Adipose tissue (tissue), 3 donors: ENCODE measurements around the gene TRPM2. TPM values are rescaled to one million over a fixed set of nuclear protein-coding genes. Genes with fewer than 3 reads are reported as not detected.
"Not testable (repeated sequence)": the region's sequence is repeated elsewhere in the genome, so short reads cannot be mapped to it uniquely, and the experiment has no call there.

Source experiments
- H3K27ac ChIP-seq: one replicate; pipeline ENCODE4 v1.5.1; 2013; ENCODE audit warnings: low read depth, low read length
- WGBS, 3 donors: extraction: QIAGEN DNeasy Blood & Tissue Kit; methylation state at CpG; one replicate each; pipeline ENCODE4 v1.1.7; 2013; 5-methylcytosine and 5-hydroxymethylcytosine counted together
- polyA plus RNA-seq, 3 donors: library from polyadenylated mRNA; stranded (reverse); fragments of 200-250 nt; gene quantifications; one replicate each; pipeline ENCODE4 v1.2.3, GENCODE V29; 2013
- donor health status: healthy with polysubstance abuse.
- donor health status: Bipolar disorder and iron deficiency.
- donor health status: healthy.

TRPM2 gene
- polyA plus RNA-seq, 3 donors: 0.72 to 4.2 (median 1.9) TPM

DNA sequence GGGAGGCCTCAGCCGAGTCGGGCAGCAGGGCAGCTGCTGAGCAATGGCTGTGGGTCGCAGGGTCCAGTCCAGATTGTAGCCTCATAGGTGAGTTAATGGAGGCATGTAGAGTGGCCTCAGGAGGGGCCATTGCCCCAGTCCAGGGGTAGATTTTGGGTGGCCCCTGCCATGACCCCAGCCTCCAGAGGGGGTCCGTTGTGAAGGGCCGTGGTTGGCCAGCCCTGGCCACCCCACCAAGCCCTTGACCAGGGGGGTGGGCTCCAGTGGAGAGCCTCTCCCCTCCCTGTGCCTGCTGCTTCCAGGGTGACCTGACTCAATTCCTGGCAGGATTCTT is 26.1 kb downstream of the TRPM2 start:
- WGBS, 3 donors: 68 to 91% (median 73%) methylated on average over 4 to 5 of the region's 5 CpGs

DNA sequence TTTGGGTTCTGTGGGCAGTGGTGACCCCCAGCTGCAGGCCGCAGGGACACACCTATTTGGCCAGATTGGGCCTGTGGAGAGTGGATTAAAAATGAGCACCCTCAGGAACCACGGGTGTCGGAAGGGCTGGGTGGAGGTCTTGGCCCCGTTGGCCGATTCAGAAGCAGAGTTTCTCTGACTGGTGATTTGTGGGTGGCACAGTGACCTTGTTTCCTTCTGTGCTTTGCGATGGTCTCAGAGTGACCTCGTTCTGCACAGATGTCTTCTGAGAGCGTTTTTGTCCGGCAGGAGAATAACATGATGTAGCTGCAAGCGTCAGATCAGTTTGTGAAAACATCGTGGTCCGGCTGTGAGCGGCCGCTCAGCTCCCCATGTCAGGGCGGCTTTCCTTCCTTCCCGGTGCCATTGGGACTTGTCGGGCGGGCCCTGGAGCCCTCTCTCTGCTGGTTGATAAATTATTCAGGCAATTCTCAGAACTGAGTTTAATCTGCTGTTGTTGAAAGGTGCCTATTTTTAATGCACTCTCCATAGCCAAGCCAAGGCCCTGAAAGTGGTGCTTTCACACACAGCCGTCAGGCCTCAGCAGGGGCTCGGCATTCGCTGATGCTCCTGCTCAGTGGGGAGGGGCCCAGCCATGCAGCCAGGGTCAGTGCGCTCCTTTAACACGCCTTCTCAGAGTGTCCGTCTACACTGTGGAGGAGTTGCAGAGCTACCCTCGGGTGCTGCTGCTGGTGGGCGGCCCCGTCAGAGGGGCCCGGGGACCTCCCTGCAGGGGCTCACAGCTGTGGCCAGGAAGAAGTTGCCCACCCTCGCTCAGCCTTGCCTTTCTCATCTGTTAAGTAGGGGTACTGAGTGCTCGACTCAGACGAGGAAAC is 26.8 kb downstream of the TRPM2 start:
- WGBS, 3 donors: 53 to 62% (median 58%) methylated on average over 31 of the region's 31 CpGs
- H3K27ac ChIP-seq: no peak overlapping the region

More for the DNA sequence above, 26.1 kb downstream of the TRPM2 start:
- no peak overlapping the region for H3K27ac ChIP-seq

DNA sequence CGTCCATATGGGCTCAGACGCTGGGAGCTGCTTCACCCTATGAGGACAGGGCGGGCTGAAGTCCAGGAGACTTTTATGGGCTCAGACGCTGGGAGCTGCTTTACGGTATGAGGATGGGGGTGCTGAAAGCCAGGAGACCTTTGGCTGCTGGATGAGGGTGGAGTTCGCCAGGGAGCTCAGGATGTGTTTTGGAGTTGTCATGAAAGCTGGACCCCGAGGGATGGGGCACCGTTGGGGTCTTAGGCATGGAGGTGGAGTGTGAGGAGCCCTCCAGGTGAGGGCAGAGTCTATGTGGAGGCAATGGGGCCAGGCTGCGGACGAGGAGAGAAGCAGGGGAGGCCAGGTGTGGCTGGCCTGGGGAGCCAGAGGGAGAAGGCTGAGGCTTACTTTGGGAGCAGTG is 27.5 kb downstream of the TRPM2 start:
- no peak overlapping the region for H3K27ac ChIP-seq
- WGBS, 3 donors: 71 to 76% (median 73%) methylated on average over 10 of the region's 10 CpGs

DNA sequence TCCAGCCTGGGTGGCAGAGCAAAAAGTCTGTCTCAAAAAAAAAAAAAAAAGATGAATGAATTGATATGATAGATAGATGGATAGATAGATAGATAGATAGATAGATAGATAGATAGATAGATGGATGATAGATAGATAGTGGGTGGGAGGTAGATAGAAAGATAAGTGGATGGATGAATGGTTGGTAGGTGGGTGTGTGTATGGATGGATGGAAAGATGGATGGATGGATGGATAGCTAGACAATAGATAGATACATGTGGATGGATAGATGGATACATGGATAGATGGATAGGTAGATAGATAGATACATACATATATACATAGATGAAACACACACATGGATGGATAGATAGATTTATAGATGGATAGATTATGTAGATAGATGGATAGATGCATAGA is 28.5 kb downstream of the TRPM2 start:
- no peak overlapping the region for H3K27ac ChIP-seq

DNA sequence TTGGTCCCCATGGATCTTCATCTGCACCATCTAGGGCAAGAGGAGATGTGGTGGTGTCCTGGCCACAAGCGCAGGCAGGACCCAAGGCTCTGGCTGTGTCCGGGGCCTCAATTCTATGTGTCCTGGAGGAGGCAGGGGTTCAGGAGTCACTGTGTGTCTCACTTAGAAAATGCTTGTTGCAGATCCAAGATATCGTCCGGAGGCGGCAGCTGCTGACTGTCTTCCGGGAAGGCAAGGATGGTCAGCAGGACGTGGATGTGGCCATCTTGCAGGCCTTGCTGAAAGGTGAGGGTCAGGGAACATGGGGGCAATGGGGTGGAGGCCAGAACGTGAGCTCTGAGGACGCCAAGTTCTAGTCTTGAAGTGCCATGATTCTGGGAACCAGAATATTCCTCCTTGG is 29.1 kb downstream of the TRPM2 start:
- WGBS, 3 donors: 85 to 89% (median 87%) methylated on average over 9 of the region's 9 CpGs

DNA sequence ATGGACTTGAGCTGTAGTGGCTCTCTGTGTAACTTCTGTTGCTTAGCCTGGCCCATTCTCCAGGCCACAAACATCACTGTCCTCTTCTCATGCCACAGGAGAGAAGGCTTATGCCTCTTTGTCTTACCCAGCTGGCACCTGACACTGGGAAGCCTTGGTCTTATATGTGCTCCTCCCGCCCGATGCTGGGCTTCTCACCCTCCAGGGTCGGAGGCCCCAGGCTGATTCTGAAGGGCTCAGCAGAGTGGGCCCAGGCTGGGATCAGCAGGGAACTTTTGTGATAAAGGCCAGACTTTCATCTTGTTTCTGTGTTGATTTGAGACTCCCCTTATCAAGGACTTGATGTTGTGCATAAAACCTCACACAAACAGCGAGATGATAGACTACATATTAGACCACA is 29.8 kb downstream of the TRPM2 start:
- no peak overlapping the region for H3K27ac ChIP-seq
- 77 to 88% (median 85%) methylated on average over 4 of the region's 4 CpGs for WGBS, 3 donors

More for the DNA sequence above, 29.1 kb downstream of the TRPM2 start:
- H3K27ac ChIP-seq: no peak overlapping the region

DNA sequence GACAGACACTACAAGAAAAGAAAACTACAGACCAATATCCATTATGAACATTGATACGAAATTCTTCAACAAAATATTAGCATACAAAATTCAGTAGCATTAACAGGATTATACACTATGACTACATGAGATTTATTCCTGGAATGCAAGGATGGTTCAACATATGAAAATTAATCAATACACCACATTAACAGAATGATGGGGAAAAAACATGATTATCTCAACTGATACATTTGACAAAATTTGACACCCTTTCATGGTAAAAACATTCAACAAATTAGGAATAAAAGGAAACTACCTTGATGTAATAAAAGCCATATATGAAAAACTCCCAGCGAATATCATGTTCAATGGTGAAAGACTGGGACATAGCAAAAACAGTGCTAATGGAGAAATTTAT is 31.5 kb downstream of the TRPM2 start:
- H3K27ac ChIP-seq: no peak overlapping the region
- 65 to 79% (median 72%) methylated on average over 2 of the region's 2 CpGs for WGBS, 3 donors

DNA sequence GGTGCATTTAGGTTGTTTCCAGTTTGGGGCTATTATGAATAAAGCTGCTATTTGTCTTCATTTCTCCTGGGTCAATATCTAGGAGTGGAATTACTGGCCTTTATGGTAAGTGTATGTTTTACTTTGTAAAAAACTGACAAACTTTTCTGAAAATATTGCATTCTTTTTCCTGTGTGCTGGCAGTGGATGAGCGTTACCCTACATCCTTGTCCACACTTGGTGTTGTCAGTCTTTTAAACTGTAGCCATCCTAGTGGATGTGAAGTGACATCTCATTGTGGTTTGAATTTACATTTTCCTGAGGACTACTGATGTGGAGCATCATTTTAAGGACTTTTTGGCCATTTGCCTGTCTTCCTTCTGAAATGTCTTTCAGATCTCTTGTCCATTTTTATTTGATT is 35.9 kb downstream of the TRPM2 start:
- H3K27ac ChIP-seq: no peak overlapping the region
- 84 to 93% (median 90%) methylated on average over 1 of the region's 1 CpG for WGBS, 3 donors

DNA sequence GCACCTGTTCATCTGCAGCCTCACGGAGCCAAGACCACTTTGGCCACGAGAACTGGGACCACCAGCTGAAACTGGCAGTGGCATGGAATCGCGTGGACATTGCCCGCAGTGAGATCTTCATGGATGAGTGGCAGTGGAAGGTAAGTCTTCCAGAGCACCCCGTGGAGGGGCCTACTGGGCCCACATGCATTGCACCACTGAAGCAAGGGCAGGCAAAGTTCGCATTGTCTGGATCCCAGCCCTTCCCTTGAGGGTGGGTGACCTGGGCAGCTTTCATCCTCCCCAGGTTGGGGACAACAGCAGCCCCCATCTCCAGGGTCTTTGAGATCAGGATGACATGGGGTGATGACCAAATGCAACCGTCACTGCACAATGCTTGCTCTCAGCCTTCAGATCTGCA is 37.5 kb downstream of the TRPM2 start:
- 83 to 94% (median 91%) methylated on average over 8 of the region's 8 CpGs for WGBS, 3 donors

DNA sequence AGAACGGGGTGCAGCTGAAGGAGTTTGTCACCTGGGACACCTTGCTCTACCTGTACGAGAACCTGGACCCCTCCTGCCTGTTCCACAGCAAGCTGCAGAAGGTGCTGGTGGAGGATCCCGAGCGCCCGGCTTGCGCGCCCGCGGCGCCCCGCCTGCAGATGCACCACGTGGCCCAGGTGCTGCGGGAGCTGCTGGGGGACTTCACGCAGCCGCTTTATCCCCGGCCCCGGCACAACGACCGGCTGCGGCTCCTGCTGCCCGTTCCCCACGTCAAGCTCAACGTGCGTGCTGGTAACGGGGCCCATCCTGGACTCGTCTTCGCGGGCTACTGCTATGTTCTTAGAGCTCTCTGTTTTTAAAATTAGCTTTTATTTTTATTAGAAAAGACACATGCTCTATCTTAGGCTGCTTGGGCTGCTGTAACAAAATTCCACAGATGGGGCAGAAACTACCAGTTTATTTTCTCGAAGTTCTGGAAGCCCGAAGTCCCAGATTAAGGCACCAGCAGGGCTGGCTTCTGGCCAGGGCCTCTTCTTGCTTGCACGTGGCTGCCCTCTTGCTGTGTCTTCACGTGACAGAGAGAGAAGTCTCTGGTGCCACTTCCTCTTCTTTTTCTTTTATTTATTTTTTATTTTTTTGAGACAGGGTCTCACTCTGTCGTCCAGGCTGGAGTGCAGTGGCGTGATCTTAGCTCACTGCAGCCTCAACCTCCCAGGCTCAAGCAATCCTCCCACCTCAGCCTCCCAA is 38.1 kb downstream of the TRPM2 start:
- H3K27ac ChIP-seq: no peak overlapping the region
- WGBS, 3 donors: 46 to 56% (median 53%) methylated on average over 34 of the region's 34 CpGs

More for the DNA sequence above, 37.5 kb downstream of the TRPM2 start:
- no peak overlapping the region for H3K27ac ChIP-seq

DNA sequence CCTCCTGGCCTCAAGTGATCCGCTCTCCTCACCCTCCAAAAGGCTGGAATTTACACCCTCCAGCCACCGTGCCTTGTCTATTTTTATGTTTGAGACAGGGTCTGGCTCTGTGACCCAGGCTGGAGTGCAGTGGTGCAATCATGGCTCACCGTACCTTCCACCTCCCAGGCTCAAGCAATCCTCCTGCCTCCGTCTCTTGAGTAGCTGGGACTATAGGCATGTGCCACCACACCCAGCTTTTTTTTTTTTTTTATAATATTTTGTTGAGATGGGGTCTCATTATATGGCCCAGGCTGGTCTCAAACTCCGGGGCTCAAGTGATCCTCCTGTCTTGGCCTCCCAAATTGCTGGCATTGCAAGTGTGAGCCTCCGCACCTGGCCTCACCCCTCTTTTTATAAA is 38.8 kb downstream of the TRPM2 start:
- WGBS, 3 donors: 77 to 89% (median 80%) methylated on average over 6 of the region's 6 CpGs
- H3K27ac ChIP-seq: no peak overlapping the region

DNA sequence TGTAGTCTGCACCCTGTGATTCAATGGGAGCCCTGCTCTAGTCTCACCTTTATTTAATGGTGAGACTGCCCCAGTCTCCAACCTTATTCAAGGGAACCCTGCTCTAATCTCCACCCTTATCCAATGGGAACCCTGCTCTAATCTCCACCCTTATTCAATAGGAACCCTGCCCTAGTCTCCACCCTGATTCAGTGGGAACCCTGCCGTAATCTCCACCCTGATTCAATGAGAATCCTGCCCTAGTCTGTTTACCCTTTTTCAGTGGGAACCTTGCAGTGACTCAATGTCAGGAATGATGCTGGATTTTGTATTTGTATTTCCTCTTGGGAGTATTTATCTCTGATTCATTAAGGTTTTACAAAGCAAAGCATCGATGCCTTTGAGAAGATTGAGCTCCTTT is 39.5 kb downstream of the TRPM2 start:
- 62 to 74% (median 66%) methylated on average over 2 of the region's 2 CpGs for WGBS, 3 donors
- H3K27ac ChIP-seq: no peak overlapping the region

DNA sequence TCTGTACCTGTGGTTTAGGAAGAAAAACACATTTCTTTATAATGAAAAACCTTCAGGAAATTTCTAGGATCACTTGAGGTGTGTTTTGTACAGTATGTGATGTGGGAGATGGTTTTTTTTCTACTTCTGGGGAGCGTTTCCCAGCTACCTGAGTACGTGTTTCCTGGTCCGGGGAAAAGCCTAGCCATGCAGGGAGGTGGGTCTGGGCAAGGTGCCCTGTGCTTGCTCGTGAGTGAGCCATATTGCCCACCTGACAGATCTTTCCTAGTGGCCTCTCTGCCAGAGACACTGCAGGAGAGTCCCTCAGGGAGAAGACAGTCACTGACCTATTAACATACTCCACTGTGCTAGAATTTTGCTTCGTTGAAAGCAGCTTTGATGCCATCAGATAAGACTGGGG is 41.3 kb downstream of the TRPM2 start:
- no peak overlapping the region for H3K27ac ChIP-seq
- WGBS, 3 donors: 57 to 66% (median 64%) methylated on average over 5 of the region's 5 CpGs

DNA sequence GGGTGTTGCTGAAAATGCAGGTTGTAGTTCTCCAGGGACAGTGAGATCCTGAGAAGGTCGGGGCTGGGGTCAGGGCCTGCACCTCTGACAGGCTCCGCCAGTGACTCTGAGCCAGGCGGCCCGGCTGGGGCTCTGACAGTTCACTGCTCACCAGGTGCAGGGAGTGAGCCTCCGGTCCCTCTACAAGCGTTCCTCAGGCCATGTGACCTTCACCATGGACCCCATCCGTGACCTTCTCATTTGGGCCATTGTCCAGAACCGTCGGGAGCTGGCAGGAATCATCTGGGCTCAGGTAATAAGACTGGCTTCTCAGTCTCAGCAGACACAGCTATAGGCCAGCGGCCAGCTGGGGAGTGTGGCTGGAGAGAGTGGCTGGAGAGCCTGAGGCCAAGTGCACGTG is 41.8 kb downstream of the TRPM2 start:
- H3K27ac ChIP-seq: no peak overlapping the region
- WGBS, 3 donors: 55 to 77% (median 64%) methylated on average over 11 of the region's 11 CpGs

DNA sequence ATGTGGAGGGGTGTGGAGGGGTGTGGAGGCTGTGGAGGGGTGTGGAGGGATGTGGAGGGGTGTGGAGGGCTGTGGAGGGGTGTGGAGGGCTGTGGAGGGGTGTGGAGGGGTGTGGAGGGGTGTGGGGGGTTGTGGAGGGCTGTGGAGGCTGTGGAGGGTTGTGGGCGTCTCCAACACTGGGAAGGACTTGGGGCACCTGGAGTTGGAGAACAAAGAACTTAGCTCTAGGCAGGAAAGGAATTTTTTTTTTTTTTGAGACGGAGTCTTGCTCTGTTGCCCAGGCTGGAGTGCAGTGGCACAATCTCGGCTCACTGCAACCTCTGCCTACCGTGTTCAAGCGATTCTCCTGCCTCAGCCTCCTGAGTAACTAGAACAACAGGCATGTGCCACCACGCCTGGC is 43.4 kb downstream of the TRPM2 start:
- H3K27ac ChIP-seq: not testable (repeated sequence)
- WGBS, 3 donors: 85 to 92% (median 88%) methylated on average over 6 of the region's 6 CpGs

DNA sequence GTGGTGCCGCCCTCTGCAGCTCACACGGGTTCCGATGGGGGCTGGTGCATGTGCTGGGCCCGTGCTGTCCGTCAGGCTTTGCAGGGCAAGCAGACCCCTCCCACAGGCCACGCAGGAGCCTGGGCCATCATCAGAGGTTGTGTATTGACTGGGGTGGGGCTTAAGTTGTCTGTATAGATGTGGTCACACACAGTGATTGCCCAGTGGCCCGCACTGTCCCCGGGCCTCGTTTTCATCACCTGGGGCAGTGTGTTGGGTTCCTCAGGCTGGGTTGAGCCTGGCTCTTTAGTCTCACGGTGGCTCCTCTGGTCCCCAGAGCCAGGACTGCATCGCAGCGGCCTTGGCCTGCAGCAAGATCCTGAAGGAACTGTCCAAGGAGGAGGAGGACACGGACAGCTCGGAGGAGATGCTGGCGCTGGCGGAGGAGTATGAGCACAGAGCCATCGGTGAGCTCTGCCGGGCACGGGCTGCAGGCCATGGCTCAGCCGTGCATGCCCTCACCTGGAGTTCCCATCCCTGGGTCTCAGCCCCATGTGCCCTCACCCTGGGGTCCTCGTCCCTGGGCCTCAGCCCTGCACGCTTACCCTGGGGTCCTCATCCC is 44.1 kb downstream of the TRPM2 start:
- 73 to 87% (median 84%) methylated on average over 22 of the region's 22 CpGs for WGBS, 3 donors
- H3K27ac ChIP-seq: no peak overlapping the region

DNA sequence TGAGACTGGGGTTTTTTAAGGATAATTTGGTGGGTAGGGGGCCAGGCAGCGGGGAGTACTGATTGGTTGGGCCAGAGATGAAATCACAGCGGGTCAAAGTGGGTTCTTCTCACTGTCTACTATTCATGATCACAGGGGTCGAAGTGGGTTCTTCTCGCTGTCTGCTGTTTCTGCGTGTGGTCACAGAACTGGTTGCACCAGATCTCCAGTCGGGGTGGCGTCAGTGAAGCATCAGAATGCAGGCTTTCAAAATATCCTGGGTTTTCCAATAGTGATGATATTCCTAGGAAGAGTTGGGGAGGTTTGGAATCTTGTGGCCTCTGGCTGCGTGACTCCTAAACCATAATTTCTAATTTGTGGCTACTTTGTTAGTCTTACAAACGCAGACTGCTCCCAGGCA is 45.1 kb downstream of the TRPM2 start:
- WGBS, 3 donors: 72 to 88% (median 88%) methylated on average over 9 of the region's 9 CpGs
- no peak overlapping the region for H3K27ac ChIP-seq

DNA sequence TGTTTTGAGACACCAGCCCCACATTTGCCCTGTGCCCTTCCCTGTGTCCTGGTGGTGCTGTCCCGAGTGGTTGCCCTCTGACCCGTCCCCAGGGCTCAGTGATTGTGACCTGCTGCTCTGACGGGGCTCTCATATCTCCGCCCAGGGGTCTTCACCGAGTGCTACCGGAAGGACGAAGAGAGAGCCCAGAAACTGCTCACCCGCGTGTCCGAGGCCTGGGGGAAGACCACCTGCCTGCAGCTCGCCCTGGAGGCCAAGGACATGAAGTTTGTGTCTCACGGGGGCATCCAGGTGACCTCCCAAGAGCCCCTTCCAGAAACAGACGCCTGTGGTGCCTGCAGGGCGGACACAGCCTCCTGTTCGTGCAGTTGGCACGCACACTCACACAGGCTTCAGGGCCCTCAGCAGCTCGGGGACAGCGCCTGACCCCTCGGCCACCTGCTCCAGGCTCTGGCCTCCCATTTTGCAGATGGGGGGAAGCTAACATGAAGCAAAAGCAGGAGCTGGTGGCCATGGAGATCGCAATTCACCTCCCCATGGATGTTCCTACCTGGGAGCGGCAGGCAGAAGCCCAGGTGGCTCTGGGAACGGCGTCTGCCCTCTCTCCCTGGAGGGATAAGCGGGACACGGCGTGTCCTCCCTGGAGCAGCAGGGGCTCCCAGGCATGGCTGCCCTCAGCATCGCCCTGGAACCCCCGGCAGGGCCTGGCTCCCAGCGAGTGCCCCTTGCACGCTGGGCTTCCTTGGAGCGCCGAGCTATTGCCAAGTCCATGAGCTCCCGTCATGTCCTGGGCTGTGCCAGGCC is 45.9 kb downstream of the TRPM2 start:
- WGBS, 3 donors: 72 to 87% (median 83%) methylated on average over 31 to 33 of the region's 33 CpGs
- no peak overlapping the region for H3K27ac ChIP-seq
